HG02970 (cell line): ENCODE data around the gene SLC7A4.
"Not testable (repeated sequence)": the region's sequence is repeated elsewhere in the genome, so short reads cannot be mapped to it uniquely, and the experiment has no call there.

Experiments used
- ATAC-seq: cut with Tn5 transposase; IDR thresholded peaks from one replicate; pipeline ENCODE4 v1.9.1; 2021; ENCODE audit warnings: mild to moderate bottlenecking, moderate library complexity, moderate number of reproducible peaks; ENCODE audit not compliant: unreplicated experiment, low FRiP score

Gene SLC7A4

DNA sequence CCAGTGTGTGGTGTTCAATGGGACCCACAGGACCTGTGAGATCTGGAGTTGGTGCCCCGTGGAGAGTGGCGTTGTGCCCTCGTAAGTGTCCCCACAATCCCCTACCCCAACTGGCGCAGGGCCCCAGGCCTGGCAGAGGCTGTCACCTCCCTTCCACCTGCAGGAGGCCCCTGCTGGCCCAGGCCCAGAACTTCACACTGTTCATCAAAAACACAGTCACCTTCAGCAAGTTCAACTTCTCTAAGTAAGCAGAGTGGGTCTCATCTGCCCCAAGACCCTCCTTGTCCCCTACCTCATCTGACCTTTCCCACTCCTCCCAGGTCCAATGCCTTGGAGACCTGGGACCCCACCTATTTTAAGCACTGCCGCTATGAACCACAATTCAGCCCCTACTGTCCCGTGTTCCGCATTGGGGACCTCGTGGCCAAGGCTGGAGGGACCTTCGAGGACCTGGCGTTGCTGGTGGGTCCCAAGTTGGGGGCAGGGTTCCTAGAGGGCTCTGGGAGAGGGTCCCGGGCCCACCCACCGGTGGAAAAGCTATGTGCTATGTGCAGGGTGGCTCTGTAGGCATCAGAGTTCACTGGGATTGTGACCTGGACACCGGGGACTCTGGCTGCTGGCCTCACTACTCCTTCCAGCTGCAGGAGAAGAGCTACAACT is 9.3 kb downstream of the SLC7A4 start:
- no peak for ATAC-seq

DNA sequence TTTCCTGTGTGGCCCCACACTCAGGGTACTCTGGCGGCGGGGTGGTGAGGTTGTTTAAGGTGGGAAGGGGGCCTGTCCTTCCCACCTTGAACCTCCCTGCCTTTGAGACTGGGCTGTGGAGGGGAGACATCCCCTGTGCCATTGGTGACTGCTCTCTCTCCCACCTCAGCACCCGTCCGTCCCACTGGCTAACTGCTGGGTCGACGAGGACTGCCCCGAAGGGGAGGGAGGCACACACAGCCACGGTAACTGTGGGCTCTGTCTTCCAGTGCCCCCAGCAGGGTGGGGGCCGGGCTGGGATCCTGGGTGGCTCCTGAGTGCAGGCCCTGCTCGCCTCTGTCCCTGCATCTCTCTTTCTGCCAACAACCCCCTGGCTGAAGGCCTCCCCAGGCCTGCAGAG is 9.9 kb downstream of the SLC7A4 start:
- no peak for ATAC-seq

DNA sequence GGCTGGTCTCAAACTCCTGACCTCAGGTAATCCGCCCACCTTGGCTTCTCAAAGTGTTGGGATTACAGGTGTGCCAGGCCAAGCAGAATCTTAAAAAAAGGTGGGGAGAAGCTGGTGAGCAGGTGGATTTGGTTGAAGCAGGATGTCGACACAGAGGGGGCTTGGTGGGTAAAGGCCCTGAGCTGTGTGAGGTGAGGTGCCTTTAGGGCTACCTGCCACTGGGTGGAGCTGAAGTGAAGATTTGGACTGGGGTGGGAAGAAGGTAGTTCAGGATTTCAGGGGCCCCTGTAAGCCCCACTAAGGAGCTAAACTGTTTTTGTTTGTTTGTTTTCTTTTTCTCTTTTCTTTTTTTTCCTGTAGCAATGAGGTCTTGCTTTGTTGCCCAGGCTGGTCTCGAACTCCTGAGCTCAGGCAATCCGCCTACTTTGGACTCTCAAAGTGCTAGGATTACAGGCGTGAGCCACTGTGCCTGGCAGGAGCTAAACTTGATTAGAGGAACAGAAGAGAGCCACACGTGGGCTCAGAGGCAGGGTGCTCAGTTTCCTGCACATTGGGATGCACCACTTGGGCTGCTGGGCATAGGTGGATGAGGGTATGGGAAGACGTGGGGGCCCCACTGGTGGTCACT is 11.4 kb downstream of the SLC7A4 start:
- no peak for ATAC-seq

DNA sequence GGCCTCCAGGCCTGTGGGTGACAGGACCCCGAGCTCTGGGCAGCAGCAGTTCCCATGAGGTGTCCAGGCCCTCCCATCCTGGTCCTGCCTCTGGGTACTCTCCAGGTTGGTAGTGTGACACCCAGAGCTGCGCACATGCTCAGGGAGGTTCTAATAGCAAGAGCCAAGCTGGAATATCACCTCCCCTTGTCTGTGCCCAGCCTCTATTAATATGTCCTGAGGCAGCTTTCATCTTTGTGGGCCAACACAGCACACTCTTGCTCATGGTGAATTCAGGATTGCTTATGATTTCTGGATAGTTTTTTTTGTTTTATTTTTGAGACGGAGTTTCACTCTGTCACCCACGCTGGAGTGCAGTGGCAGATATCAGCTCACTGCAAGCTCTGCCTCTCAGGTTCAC is 14.0 kb downstream of the SLC7A4 start:
- no peak for ATAC-seq

DNA sequence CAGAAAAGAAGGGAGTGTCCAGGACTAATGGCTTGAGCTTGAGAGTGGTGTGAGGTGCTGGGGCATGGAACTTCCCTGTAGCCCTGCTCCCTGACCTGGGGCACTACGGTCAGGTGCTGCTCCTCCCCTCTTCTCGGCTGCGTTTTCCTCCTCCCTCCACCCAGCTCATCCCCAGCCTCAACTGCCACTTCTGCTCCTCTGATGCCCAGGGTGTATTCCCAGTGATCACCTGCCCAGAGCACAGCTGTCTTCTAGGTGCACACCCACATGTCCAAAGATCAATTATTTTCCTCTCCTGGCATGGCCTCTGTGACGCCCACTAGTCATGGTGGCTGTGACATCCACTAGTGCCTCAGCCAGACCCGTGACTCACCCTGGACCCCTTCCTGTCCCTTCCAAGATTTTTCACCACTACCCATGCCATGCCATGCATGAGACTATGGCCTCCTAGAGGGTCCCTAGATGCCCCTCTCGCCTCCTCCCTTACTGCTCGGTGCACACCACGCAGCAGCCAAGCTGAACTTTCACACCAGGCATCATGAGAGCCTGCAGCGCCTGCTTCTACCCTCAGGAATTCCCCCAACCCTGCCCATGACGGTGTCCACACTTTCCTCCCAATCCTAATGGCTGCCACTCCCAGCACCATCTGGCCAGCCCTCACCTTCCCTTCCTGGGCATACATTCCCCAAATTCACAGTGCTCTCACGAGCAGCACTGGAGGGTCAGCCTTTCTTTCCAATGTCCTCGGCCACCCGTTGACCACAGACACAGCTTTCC is 15.5 kb downstream of the SLC7A4 start:
- no peak for ATAC-seq

DNA sequence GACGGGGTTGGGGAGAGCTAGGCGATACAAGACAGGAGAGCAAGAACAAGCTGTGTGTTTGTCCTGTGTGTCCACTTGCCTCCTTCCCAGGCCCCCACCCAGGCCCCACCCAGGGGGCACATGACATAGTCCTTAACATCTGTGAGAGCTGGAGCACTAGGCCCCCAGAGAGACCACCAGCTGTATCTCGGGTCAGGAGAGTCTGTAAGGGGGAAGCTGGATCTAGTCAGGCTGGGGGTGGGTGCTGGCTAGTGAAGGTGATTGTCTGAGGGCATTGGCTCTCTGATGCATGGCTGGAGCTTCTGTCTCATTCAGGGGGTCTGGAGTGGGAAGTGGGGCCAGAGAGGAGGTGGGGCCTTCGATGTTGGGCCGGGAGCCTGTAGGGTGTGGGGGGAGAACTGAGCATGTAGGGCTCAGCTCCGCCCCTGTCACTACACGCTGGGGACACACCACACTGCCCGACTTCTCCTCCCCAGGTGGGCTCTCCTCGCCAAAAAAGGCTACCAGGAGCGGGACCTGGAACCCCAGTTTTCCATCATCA is 16.8 kb downstream of the SLC7A4 start:
- no peak for ATAC-seq

DNA sequence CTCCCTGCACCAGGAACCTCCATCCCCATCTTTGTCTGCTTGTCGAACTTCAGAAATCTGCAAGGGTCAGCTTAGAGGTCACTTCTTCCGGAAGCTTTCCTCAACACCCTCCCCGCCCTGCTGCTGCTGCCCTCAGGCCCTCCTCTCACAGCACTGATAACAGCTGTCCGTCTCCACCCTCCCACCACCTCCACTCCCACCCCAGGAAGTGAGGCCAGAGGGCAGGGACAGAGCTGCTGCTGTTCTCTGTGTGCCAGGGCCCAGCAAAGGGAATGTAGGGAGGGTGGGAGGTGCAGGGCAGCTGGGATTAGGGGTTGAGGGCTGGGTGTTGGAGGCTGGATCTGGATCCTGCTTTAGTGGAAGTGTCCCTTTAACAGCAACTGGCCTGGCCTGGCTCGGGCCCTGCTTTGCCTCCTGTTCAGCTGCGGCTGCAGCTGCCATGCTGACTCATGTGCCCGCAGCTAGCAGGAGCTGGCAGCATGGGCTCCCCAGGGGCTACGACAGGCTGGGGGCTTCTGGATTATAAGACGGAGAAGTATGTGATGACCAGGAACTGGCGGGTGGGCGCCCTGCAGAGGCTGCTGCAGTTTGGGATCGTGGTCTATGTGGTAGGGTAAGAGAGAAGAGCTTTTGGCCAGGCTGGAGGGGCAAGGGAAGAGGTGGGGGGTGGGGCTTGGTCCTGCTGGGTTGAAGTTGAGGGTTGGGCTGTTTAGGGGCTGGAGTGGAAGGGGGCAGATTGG is 17.5 kb downstream of the SLC7A4 start, which contains the start of gene P2RX6:
TSS of gene P2RX6 (plus strand) at position 440 of the 740 bp plus-strand sequence. CDS start at position 450, 10 bp downstream.
- no peak for ATAC-seq

DNA sequence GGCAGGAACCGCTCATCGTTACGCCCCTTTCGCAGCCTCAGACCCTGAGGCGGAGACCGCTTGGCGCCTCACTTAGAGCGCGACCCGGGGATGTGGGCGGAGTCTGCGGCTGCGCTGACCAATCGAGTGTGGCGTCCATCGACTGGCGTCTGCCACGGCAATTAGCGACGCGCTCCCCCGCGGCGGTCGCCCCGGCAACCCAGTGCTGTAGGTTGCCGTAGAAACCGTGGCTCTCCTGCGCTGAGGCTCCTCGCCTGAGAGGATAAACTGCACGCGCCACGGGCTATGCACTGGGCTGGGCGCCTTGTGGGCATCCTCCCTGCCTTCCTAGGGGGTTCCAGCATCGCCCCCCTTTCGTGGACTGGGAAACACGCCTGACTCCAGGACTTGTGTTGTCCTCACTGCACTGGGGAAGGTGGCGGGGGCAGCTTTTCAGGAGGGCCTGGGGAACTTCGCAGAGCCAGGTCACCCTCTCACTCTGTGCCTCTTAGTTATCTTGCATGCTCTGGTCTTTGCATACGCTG is 18.1 kb downstream of the SLC7A4 start:
- ATAC-seq, result peak; percentile 72

DNA sequence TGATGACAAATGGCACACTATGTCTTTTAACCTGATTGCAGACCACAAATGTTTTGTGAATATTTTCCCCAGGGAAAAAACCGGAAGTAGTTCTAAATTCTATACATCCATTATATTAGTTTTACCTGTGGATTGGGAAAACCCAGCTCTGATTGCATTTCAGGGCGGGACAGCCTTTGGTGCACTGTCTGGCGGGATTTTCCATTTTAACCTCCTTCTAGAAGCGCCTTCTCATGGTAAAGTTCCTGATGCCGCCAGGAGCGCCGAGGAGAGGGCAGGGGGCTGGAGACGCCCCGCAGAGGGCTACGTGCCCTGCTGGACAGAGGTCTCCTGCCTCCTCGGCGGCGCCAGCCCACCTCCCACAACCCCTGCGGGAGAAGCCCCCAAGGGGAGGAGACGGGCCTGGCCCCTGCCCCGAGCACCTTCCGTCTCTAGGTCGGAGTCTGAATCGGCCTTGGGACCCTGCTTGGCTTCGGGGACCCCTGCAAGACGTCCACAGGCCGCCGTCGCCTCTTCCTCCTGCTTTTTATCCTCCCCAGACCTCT is 18.6 kb downstream of the SLC7A4 start:
- no peak for ATAC-seq

DNA sequence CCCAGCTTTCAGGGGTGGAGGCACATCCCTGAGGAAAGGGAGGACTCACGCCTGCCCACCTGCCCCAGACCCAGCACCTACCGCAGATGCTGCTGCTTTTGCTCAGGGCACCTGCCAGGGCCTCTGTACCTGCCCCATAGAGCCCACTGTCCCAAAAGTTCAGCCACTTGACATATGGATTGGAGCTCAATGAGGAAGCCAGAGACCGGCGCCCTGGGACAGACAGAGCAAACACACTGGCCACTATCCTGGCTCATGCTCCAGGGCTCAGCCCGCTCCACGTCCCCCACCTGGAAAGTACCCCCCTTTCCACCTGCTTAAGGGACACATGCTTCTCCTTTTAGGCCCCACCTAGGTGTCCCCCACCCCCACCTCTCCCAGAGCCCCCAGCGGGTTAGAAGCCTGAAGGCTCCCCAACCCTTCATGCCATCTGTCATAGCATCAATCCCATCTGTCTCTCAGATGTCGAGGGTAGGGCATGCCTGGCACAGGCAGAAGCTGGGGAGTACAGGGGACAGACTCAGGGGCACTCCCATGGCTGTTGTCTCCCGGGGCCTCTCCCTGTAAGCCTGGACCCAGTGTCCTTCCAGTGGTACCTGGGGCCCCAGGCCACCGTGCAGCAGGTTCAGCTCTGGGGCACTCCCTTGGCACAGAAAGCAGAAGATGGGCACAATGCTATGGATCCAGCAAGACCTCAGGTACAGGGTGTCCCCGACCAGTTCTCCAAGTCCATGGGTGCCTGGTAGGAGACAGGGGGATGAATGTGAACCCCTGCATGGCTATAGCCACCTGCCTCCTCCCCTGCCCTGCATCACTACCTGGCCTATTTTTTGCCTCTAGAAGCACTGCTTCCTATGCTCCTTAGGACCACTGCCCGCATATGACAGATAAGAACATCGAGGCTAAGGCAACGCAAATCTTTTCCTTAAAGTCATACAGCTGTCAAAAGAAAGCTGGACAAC is 19.6 kb downstream of the SLC7A4 start:
- no peak for ATAC-seq

DNA sequence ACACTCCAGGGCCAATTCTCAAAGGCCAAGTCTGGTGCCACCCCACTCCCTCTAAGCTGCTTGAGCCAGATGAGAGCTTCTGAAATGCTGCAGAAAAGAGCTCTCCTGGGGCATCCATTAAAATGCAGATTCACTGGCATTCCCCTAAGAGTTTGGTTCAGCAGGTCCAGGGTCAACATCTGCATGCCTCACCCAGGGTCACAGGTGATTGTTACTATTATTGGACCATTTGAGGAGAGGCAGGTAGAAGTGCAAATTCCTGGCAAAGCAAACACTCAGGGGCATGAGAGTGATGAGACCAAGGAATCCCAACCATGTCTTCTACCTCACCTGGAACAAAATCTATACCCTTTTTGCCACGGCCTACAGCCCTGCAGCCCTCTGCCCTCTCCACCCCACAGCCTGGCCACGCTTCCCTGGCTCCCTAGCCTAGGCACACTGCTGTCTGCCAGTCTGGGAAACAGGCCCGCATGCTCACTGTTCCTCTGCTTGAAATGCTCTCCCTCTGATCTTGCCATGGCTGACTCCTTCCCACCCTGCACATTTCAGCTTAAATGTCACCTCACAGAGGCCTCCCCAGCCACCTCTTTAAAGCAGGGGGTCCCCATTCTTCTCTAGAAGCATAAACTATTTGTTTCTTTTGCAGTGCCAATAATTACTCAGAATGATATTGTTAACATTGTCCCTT is 21.8 kb downstream of the SLC7A4 start:
- ATAC-seq, result no peak

DNA sequence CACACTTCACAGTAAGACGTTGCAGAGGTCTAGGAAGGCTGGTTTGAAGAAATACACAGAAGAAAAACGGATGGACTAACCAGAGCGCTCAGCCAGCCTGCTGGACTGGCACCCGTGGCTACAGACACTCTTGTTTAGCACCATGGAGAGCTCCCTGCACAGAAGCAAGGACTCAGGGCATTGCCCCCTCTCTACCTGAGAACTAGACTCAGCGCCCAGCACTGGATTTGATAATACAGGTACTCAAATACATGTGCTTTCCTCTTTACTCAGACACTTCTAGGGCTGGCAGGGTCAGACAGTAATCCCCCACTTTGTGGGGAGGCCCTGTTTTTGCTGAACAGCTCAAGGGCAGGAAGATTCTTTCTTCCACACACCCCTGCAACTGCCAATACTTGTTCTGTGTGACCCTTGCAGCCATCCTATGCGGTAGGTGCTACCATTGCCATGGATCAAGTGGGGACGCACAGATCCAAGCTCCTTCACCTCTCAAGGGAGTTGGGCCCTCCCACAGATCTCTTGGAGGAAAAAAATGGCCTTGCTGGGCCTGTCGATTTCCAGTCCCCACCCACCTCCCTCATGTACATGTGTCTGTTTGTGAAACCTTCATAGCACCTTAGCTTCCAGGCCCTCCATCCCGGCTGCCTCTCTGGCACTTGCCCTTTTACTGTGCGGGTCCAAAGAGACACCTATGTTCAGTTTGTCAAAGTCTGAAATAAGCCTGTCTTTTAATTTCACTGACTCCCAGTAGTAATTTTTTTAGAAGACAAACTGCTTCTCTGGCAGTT is 22.5 kb downstream of the SLC7A4 start:
- no peak for ATAC-seq

DNA sequence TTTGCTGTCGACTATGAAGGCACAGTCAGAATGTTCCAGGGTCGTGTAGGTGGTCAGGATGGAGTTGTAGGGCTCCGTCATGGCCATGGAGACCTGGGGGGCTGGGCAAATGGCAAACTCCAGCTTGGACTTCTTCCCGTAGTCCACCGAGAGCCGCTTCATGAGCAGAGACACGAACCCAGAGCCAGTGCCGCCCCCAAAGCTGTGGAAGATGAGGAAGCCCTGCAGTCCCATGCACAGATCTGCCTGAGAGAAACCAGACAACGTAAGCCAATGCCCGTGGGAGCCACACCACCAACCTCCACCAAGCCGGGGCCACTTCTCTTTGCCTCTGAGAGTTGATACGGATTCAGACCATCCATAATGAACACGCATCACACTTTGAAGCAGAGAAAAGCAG is 23.2 kb downstream of the SLC7A4 start:
- not testable (repeated sequence) for ATAC-seq

DNA sequence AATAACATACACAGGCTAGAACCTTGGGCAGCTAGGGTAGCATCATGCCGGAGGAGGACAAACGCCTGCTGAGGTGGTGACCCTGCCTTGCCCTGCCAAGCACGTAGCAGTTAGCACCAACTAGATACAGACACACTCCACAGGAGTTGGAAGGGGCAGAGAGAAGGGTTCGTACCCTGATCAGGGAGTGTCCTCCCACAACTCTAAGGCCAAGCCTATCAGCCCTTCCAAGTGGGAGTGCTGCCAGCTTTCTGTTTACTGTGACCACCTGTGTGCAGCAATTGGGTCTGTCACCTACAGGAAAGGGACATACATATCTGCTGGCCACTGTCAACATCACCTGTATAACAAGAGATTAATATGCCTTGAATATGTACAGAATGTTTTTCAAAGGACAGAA is 28.6 kb downstream of the SLC7A4 start:
- ATAC-seq, result no peak

DNA sequence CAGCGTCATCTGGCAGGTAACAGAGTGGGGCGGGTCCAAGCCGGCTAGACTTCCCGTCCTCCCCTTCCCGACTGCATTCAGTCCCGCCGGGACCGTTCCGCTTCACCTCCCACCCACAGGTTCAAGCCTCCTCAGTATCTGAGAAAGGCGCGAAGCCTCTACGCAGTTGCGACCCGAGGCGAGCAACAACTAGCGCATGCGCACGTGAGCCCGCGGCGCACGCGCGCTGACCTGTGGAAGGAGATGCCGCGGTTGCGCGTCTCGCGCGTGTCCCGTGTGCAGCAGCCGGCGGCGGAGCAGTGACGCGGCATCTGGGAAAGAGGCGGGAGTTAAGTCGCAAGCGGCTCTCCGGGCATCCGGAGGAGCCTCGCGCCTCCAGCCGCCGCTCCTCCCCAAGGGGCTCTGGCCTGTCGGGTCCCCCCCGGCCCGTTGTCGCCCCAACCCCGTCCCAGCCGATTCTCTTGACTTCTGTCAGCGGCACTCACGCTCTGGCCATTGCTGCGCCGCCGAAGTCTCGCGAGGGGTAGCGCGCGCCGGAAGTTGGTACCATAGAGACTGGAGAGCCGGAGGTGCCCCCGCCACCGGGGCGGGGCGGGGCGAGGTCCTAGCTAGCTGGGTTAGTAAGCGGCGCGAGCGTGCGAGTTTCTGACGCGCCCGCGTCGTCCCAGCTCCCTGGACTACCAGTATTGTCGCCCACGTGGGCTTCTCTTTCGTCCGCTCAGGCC is 30.6 kb downstream of the SLC7A4 start, which contains the start of gene THAP7:
TSS of gene THAP7 (minus strand) at position 518 of the 725 bp plus-strand sequence. CDS start at position 311, 207 bp downstream.
- peak; percentile 89 for ATAC-seq

DNA sequence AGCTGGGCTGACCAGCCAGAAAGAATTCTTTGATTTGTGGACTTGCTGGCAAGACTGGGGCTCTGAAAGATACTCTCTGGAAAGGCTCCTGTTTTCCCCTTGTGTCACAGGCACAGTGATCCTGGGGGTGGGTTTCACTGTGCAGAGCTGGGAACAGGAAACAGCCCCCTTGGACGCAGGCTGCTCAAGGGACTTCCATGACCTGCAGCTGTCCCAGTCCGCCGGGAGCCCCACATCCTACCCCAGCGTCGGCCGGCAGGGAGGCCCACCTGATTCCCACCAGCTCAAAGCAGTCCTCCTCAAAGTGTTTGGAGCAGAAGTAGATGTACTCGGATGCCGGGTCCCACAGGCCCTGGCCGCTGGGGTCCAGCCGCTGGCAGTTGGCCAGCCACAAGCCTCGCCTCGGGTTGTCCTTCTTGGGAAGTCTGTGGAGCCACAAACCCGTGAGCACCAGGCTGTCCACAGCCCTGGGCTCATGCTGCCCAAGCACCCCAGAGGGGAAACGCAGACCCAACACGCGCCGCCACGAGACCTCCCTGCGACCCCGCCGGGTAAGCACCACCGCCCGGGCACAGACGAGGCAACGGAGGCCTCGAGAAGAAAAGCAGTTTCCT is 31.3 kb downstream of the SLC7A4 start:
- peak; percentile 5 for ATAC-seq
